NCI-H1105 (cell line): Measurements from ENCODE around the gene MRPL16.
"Not testable (repeated sequence)": the region's sequence is repeated elsewhere in the genome, so short reads cannot be mapped to it uniquely, and the experiment has no call there.

Experiments used
- DNase-seq: peaks from one replicate; lab custom pipeline; 2025; lab: John Stamatoyannopoulos, UW

Gene MRPL16

GRCh38 chr11:59810911-59811259 is 307 bp upstream of the MRPL16 start:
- DNase-seq: no peak

GRCh38 chr11:59807047-59807610 is 3.4 kb downstream of the MRPL16 start:
- no peak for DNase-seq

- DNase-seq: no peak
Measured at GRCh38 chr11:59804061-59804460, 6.5 kb downstream of the MRPL16 start.

- DNase-seq: peak; percentile 6
Measured at GRCh38 chr11:59802639-59803176, 7.9 kb downstream of the MRPL16 start.

GRCh38 chr11:59801981-59802638 is 8.5 kb downstream of the MRPL16 start:
- no peak for DNase-seq

- no peak for DNase-seq
Measured at GRCh38 chr11:59801160-59801706, 9.3 kb downstream of the MRPL16 start.

- no peak for DNase-seq
Measured at GRCh38 chr11:59800390-59801025, 10.1 kb downstream of the MRPL16 start.

GRCh38 chr11:59794417-59794816 is 16.2 kb downstream of the MRPL16 start:
- no peak for DNase-seq

GRCh38 chr11:59792507-59792906 is 18.1 kb downstream of the MRPL16 start:
- DNase-seq: no peak

GRCh38 chr11:59791639-59792038 is 18.9 kb downstream of the MRPL16 start:
- DNase-seq: no peak

GRCh38 chr11:59787816-59788215 is 22.8 kb downstream of the MRPL16 start:
- DNase-seq: no peak

GRCh38 chr11:59787255-59787588 is 23.4 kb downstream of the MRPL16 start:
- no peak for DNase-seq

- DNase-seq: no peak
Measured at GRCh38 chr11:59785818-59786217, 24.8 kb downstream of the MRPL16 start.

- DNase-seq: not testable (repeated sequence)
Measured at GRCh38 chr11:59784441-59784840, 26.1 kb downstream of the MRPL16 start.

- no peak for DNase-seq
Measured at GRCh38 chr11:59783632-59784090, 26.9 kb downstream of the MRPL16 start.

GRCh38 chr11:59782080-59782479 is 28.5 kb downstream of the MRPL16 start:
- DNase-seq: no peak

- DNase-seq: no peak
Measured at GRCh38 chr11:59779487-59779886, 31.1 kb downstream of the MRPL16 start.

- no peak for DNase-seq
Measured at GRCh38 chr11:59778122-59778521, 32.5 kb downstream of the MRPL16 start.

GRCh38 chr11:59777104-59777503 is 33.5 kb downstream of the MRPL16 start:
- DNase-seq: no peak

GRCh38 chr11:59776210-59777066 is 34.1 kb downstream of the MRPL16 start:
- DNase-seq: no peak

GRCh38 chr11:59773083-59773440 is 37.5 kb downstream of the MRPL16 start:
- DNase-seq: no peak

GRCh38 chr11:59771605-59772004 is 39.0 kb downstream of the MRPL16 start:
- no peak for DNase-seq
